ENCODE results near the gene ABCC4.

The ABCC4 gene

GRCh38 chr13:95060014-95060519 lies 241.2 kb downstream of the ABCC4 start:
- Histone ChIP-seq H3F3A (ENCODE audit: control insufficient read depth, insufficient read depth) (no peaks in the 10 kb centered on the region), H3K27ac (ENCODE audit: low read depth, low read length) (no peak overlapping the region), H3K4me1 (ENCODE audit: control insufficient read depth, low read length) (no peaks in the 10 kb centered on the region), H3K79me2 (ENCODE audit: control insufficient read depth, low read length) (no peaks in the 10 kb centered on the region), H3K9me3 (ENCODE audit: control insufficient read depth, insufficient read depth, low read length) (no peaks in the 10 kb centered on the region), H3K4me3 (ENCODE audit: low read length) (no peak overlapping the region), H3K4me2 (ENCODE audit: low read length) (no peak overlapping the region), H4K20me1 (ENCODE audit: control insufficient read depth, insufficient read depth, low read depth, low read length) (no peaks in the 10 kb centered on the region), H3K36me3 (ENCODE audit: control insufficient read depth, low read length) (no peaks in the 10 kb centered on the region), H3K9me2 (replicated peaks; ENCODE audit: control insufficient read depth, low read length) (no peaks in the 10 kb centered on the region), H3K27me3 (ENCODE audit: control insufficient read depth, low read length) (no peaks in the 10 kb centered on the region)
- no peak for TF ChIP-seq CTCF (IDR thresholded peaks at IDR 0.05; ENCODE audit: low read depth, low read length, poor library complexity, severe bottlenecking)
- no peak for TF ChIP-seq EZH2phosphoT487 (IDR thresholded peaks at IDR 0.05; ENCODE audit: borderline replicate concordance, low read length)

GRCh38 chr13:95059306-95059705 lies 241.9 kb downstream of the ABCC4 start:
- Histone ChIP-seq H3F3A (ENCODE audit: control insufficient read depth, insufficient read depth) (no peaks in the 10 kb centered on the region), H3K4me3 (ENCODE audit: low read length) (no peak overlapping the region), H3K9me2 (replicated peaks; ENCODE audit: control insufficient read depth, low read length) (no peaks in the 10 kb centered on the region), H3K9me3 (ENCODE audit: control insufficient read depth, insufficient read depth, low read length) (no peaks in the 10 kb centered on the region), H4K20me1 (ENCODE audit: control insufficient read depth, insufficient read depth, low read depth, low read length) (no peaks in the 10 kb centered on the region), H3K4me1 (ENCODE audit: control insufficient read depth, low read length) (no peaks in the 10 kb centered on the region), H3K79me2 (ENCODE audit: control insufficient read depth, low read length) (no peaks in the 10 kb centered on the region), H3K27ac (ENCODE audit: low read depth, low read length) (no peak overlapping the region), H3K36me3 (ENCODE audit: control insufficient read depth, low read length) (no peaks in the 10 kb centered on the region), H3K27me3 (ENCODE audit: control insufficient read depth, low read length) (no peaks in the 10 kb centered on the region), H3K4me2 (ENCODE audit: low read length) (no peak overlapping the region)
- no peak for TF ChIP-seq EZH2phosphoT487 (IDR thresholded peaks at IDR 0.05; ENCODE audit: borderline replicate concordance, low read length)
- no peak for TF ChIP-seq CTCF (IDR thresholded peaks at IDR 0.05; ENCODE audit: low read depth, low read length, poor library complexity, severe bottlenecking)

- Histone ChIP-seq H3K4me3 (ENCODE audit: low read length) (no peak overlapping the region), H3F3A (ENCODE audit: control insufficient read depth, insufficient read depth) (no peaks in the 10 kb centered on the region), H3K4me2 (ENCODE audit: low read length) (no peak overlapping the region), H3K4me1 (ENCODE audit: control insufficient read depth, low read length) (no peaks in the 10 kb centered on the region), H3K9me2 (replicated peaks; ENCODE audit: control insufficient read depth, low read length) (no peaks in the 10 kb centered on the region), H3K27me3 (ENCODE audit: control insufficient read depth, low read length) (no peaks in the 10 kb centered on the region), H3K9me3 (ENCODE audit: control insufficient read depth, insufficient read depth, low read length) (no peaks in the 10 kb centered on the region), H3K79me2 (ENCODE audit: control insufficient read depth, low read length) (no peaks in the 10 kb centered on the region), H3K36me3 (ENCODE audit: control insufficient read depth, low read length) (no peaks in the 10 kb centered on the region), H4K20me1 (ENCODE audit: control insufficient read depth, insufficient read depth, low read depth, low read length) (no peaks in the 10 kb centered on the region), H3K27ac (ENCODE audit: low read depth, low read length) (no peak overlapping the region)
- TF ChIP-seq EZH2phosphoT487 (IDR thresholded peaks at IDR 0.05; ENCODE audit: borderline replicate concordance, low read length) = no peak
- no peak for TF ChIP-seq CTCF (IDR thresholded peaks at IDR 0.05; ENCODE audit: low read depth, low read length, poor library complexity, severe bottlenecking)
These were observed 242.6 kb downstream of the ABCC4 start for GRCh38 chr13:95058680-95059079.
